Epithelial cell of esophagus (primary cell): ENCODE results near the gene EIF1.

Experiments
- DNase-seq: peaks from one replicate; pipeline ENCODE4 v3.0.0; 2010; ENCODE audit warnings: low read depth
- H3K4me3 ChIP-seq: 2 replicates; pipeline ENCODE4 v1.5.1; 2011; ENCODE audit warnings: mild to moderate bottlenecking, low read length, control low read depth
- TF ChIP-seq, protein P1 (sequence below): IDR thresholded peaks from 2 replicates; pipeline ENCODE4 v1.5.1; 2011; ENCODE audit warnings: low read depth, mild to moderate bottlenecking, low read length, control low read depth, inconsistent platforms; ENCODE audit not compliant: insufficient read depth; ENCODE audit errors: missing control alignments

The EIF1 gene

GRCh38 chr17:41676058-41676419 lies 12.6 kb upstream of the EIF1 start:
- H3K4me3 ChIP-seq = no peak overlapping the region
- TF ChIP-seq, protein P1, sequence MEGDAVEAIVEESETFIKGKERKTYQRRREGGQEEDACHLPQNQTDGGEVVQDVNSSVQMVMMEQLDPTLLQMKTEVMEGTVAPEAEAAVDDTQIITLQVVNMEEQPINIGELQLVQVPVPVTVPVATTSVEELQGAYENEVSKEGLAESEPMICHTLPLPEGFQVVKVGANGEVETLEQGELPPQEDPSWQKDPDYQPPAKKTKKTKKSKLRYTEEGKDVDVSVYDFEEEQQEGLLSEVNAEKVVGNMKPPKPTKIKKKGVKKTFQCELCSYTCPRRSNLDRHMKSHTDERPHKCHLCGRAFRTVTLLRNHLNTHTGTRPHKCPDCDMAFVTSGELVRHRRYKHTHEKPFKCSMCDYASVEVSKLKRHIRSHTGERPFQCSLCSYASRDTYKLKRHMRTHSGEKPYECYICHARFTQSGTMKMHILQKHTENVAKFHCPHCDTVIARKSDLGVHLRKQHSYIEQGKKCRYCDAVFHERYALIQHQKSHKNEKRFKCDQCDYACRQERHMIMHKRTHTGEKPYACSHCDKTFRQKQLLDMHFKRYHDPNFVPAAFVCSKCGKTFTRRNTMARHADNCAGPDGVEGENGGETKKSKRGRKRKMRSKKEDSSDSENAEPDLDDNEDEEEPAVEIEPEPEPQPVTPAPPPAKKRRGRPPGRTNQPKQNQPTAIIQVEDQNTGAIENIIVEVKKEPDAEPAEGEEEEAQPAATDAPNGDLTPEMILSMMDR = no peak
- no peak for DNase-seq

DNA sequence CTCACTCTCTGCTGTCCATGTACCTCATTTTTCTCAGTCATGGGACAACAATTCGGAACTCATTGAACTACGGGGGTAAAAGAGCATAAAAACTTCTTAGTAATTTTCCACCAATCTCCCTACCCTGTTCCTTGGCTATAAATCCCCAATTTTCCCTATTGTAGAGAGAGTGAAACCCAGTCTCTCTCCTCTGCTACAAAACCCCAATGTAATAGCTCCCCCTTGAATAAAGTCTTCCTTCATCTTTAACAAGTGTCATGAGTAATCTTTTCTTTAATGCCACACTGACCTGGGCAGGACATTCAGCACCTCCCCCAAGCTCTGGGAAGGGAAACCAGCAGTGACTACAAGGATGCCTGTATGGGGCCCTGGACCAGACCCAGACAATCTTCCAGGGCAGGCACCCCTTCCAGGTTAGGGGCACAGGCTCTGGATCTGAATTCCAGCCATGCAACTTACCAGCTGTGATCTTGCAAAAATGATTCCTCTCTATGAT lies 10.2 kb upstream of the EIF1 start:
- peak; percentile 40 for DNase-seq

GRCh38 chr17:41678907-41679739 lies 9.6 kb upstream of the EIF1 start:
- TF ChIP-seq, protein P1 = peak; percentile 8
- no peak overlapping the region for H3K4me3 ChIP-seq
- peak; percentile 60 for DNase-seq

More for the DNA sequence above, 10.2 kb upstream of the EIF1 start:
- H3K4me3 ChIP-seq = no peak overlapping the region
- TF ChIP-seq, protein P1 = no peak

DNA sequence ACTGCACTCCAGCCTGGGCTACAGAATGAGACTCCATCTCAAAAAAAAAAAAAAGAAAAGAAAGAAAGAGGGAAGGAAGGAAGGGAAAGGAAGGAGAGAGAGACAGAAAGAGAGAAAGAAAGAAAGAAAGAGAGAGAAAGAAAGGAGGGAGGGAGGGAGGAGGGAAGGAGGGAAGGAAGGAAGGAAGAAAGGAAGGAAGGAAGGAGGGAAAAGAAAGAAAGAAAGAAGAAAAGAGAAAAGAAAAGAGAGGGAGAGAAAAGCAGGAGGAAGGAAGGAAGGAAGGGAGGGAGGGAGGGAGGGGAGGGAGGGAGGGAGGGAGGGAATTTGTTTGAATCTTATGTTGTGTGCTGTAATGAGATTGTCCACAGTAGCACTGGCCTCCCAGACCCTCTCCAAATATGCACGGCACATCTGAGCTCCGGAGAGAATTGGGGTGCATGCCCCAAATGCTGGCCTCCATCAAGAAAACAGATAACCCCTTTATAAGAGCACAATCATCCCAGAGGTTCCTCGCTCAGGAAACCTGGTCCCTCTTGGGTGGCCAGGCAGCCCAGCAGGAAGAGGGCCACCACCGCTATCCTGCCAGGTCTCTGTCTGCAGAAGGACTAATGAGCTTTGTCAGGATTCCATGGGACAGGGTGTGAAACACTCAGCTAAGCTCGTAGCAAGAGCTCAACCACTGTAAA lies 8.8 kb upstream of the EIF1 start:
- TF ChIP-seq, protein P1 = no peak
- DNase-seq = no peak
- H3K4me3 ChIP-seq = no peak overlapping the region

GRCh38 chr17:41680426-41681040 lies 8.2 kb upstream of the EIF1 start:
- H3K4me3 ChIP-seq = no peak overlapping the region
- no peak for DNase-seq
- TF ChIP-seq, protein P1 = no peak

GRCh38 chr17:41681776-41682175 lies 6.9 kb upstream of the EIF1 start:
- no peak overlapping the region for H3K4me3 ChIP-seq
- TF ChIP-seq, protein P1 = no peak
- no peak for DNase-seq
